Karpas-422 (cell line): ENCODE data around the gene FBXO33. TPM values are rescaled to one million over a fixed set of nuclear protein-coding genes. Genes with fewer than 3 reads are reported as not detected.
A peak's percentile ranks its signal among the peaks of the same experiment; 100 is the strongest.

Experiments
- DNase-seq: peaks from one replicate; pipeline ENCODE4 v3.0.0-alpha.2; 2015
- H2AFZ ChIP-seq: fragments of 200-600 bp; sonication (generic); 2 replicates; pipeline ENCODE4 v1.6.1; 2014; ENCODE audit warnings: antibody characterized with exemption, low read length, mixed read lengths
- H3K27ac ChIP-seq: fragments of 200-600 bp; sonication (generic); 2 replicates; pipeline ENCODE4 v1.5.1; 2014; ENCODE audit warnings: mild to moderate bottlenecking, low read length, moderate library complexity
- H3K27me3 ChIP-seq: fragments of 200-600 bp; sonication (generic); 2 replicates; pipeline ENCODE4 v1.6.1; 2014; ENCODE audit warnings: low read length, mixed read lengths
- H3K36me3 ChIP-seq: fragments of 200-600 bp; sonication (generic); 2 replicates; pipeline ENCODE4 v1.6.1; 2014; ENCODE audit warnings: low read length, mixed read lengths; ENCODE audit not compliant: insufficient read depth
- H3K4me1 ChIP-seq: fragments of 200-600 bp; sonication (generic); 2 replicates; pipeline ENCODE4 v1.6.1; 2014; ENCODE audit warnings: mild to moderate bottlenecking, low read length, mixed read lengths
- H3K4me2 ChIP-seq: fragments of 200-600 bp; sonication (generic); 2 replicates; pipeline ENCODE4 v1.6.1; 2014; ENCODE audit warnings: low read length, low read depth, mild to moderate bottlenecking; ENCODE audit not compliant: poor library complexity, severe bottlenecking
- H3K4me3 ChIP-seq: fragments of 200-600 bp; sonication (generic); 2 replicates; pipeline ENCODE4 v1.5.1; 2014; ENCODE audit warnings: mild to moderate bottlenecking, antibody characterized with exemption, low read length, mixed read lengths
- H3K79me2 ChIP-seq: fragments of 200-600 bp; sonication (generic); 2 replicates; pipeline ENCODE4 v1.6.1; 2014; ENCODE audit warnings: mild to moderate bottlenecking, low read length, mixed read lengths
- H3K9ac ChIP-seq: fragments of 200-600 bp; sonication (generic); 2 replicates; pipeline ENCODE4 v1.6.0; 2014; ENCODE audit warnings: low read length
- H3K9me2 ChIP-seq: fragments of 200-600 bp; sonication (generic), shearing (Covaris generic); replicated peaks from 2 replicates; pipeline ENCODE4 v1.6.0; 2014; ENCODE audit warnings: mild to moderate bottlenecking, low read length, moderate library complexity; ENCODE audit not compliant: insufficient read depth
- H3K9me3 ChIP-seq: fragments of 300-700, 200-600 bp; sonication (generic); 2 replicates; pipeline ENCODE4 v1.6.1; 2014; ENCODE audit warnings: low read length, mixed read lengths
- H4K20me1 ChIP-seq: fragments of 200-600 bp; sonication (generic); 2 replicates; pipeline ENCODE4 v1.6.1; 2014; ENCODE audit warnings: mild to moderate bottlenecking, antibody characterized with exemption, low read length, low read depth; ENCODE audit not compliant: insufficient read depth
- total RNA-seq: library from RNA; depleted of rRNA; stranded (reverse); fragments of >200 nt; shearing (Covaris generic); gene quantifications from 2 replicates; pipeline ENCODE4 v1.2.3, GENCODE V29; 2014; ENCODE audit warnings: low replicate concordance

The FBXO33 gene
- total RNA-seq, 1 experiment from 2014 or later = 35.3 TPM

GRCh38 chr14:39426605-39427004 is 5.6 kb downstream of the FBXO33 start:
- H4K20me1 ChIP-seq = no peaks in the 10 kb centered on the region; the same call in 1 of the 2 replicates
- no peaks in the 10 kb centered on the region for H3K9me2 ChIP-seq
- H3K36me3 ChIP-seq = no peaks in the 10 kb centered on the region
- peaks cover 58% of the 10 kb centered on the region for H3K4me1 ChIP-seq
- H3K9ac ChIP-seq = peak overlapping the region; percentile 30; the same call in 1 of the 2 replicates
- no peaks in the 10 kb centered on the region for H3K27me3 ChIP-seq
- no peaks in the 10 kb centered on the region for H3K9me3 ChIP-seq
- peak overlapping the region; percentile 47 for H3K4me2 ChIP-seq
- no peak overlapping the region; the same call in 1 of the 2 replicates for H3K4me3 ChIP-seq
- peak overlapping the region; percentile 13; the same call in 1 of the 2 replicates for H3K27ac ChIP-seq
- H2AFZ ChIP-seq = no peak overlapping the region
- DNase-seq = peak; percentile 83
- H3K79me2 ChIP-seq = peaks cover 100% of the 10 kb centered on the region

- H3K9ac ChIP-seq = 0 out of 2 replicates have a peak overlapping the region, but pooled peaks have one; percentile 30
- H2AFZ ChIP-seq = no peak overlapping the region
- H3K79me2 ChIP-seq = peaks cover 100% of the 10 kb centered on the region
- H3K9me2 ChIP-seq = no peaks in the 10 kb centered on the region
- no peaks in the 10 kb centered on the region for H3K9me3 ChIP-seq
- H3K27me3 ChIP-seq = no peaks in the 10 kb centered on the region
- H3K4me2 ChIP-seq = peak overlapping the region; percentile 47
- no peak overlapping the region for H3K27ac ChIP-seq
- DNase-seq = no peak
- peaks cover 58% of the 10 kb centered on the region for H3K4me1 ChIP-seq
- H3K4me3 ChIP-seq = no peak overlapping the region
- H3K36me3 ChIP-seq = no peaks in the 10 kb centered on the region
- no peaks in the 10 kb centered on the region; the same call in 1 of the 2 replicates for H4K20me1 ChIP-seq
Observed at GRCh38 chr14:39425947-39426346, 6.3 kb downstream of the FBXO33 start.

- H3K27me3 ChIP-seq = no peaks in the 10 kb centered on the region
- DNase-seq = no peak
- H3K27ac ChIP-seq = no peak overlapping the region
- H4K20me1 ChIP-seq = no peaks in the 10 kb centered on the region
- H3K79me2 ChIP-seq = peaks cover 100% of the 10 kb centered on the region
- H3K36me3 ChIP-seq = no peaks in the 10 kb centered on the region
- no peaks in the 10 kb centered on the region for H3K9me3 ChIP-seq
- no peak overlapping the region for H3K9ac ChIP-seq
- H2AFZ ChIP-seq = no peak overlapping the region
- H3K4me3 ChIP-seq = no peak overlapping the region
- H3K4me2 ChIP-seq = no peak overlapping the region
- peaks cover 39% of the 10 kb centered on the region for H3K4me1 ChIP-seq
- H3K9me2 ChIP-seq = no peaks in the 10 kb centered on the region
Observed at GRCh38 chr14:39423793-39424192, 8.4 kb downstream of the FBXO33 start.

- Histone ChIP-seq H3K27me3 (no peaks in the 10 kb centered on the region), H3K4me1 (peaks cover 32% of the 10 kb centered on the region), H3K79me2 (peaks cover 97% of the 10 kb centered on the region), H3K9ac (no peak overlapping the region), H3K36me3 (no peaks in the 10 kb centered on the region), H3K27ac (no peak overlapping the region), H2AFZ (no peak overlapping the region), H3K4me2 (no peak overlapping the region), H4K20me1 (no peaks in the 10 kb centered on the region), H3K9me3 (no peaks in the 10 kb centered on the region), H3K4me3 (no peak overlapping the region), H3K9me2 (no peaks in the 10 kb centered on the region)
- no peak for DNase-seq
Observed at GRCh38 chr14:39422243-39422642, 10.0 kb downstream of the FBXO33 start.

GRCh38 chr14:39419272-39419671 is 13.0 kb downstream of the FBXO33 start:
- peaks cover 95% of the 10 kb centered on the region for H3K79me2 ChIP-seq
- H3K9me3 ChIP-seq = peaks cover 11% of the 10 kb centered on the region
- H3K4me2 ChIP-seq = no peak overlapping the region
- peaks cover 6% of the 10 kb centered on the region for H3K4me1 ChIP-seq
- no peaks in the 10 kb centered on the region for H4K20me1 ChIP-seq
- DNase-seq = no peak
- H3K9me2 ChIP-seq = no peaks in the 10 kb centered on the region
- no peak overlapping the region for H3K4me3 ChIP-seq
- H2AFZ ChIP-seq = no peak overlapping the region
- peaks cover 4% of the 10 kb centered on the region; the same call in 1 of the 2 replicates for H3K36me3 ChIP-seq
- H3K27me3 ChIP-seq = no peaks in the 10 kb centered on the region
- H3K9ac ChIP-seq = no peak overlapping the region
- no peak overlapping the region for H3K27ac ChIP-seq

- H3K4me2 ChIP-seq = no peak overlapping the region
- H3K4me1 ChIP-seq = no peaks in the 10 kb centered on the region
- no peak overlapping the region for H3K27ac ChIP-seq
- no peaks in the 10 kb centered on the region for H3K9me2 ChIP-seq
- H2AFZ ChIP-seq = no peak overlapping the region
- H3K4me3 ChIP-seq = no peak overlapping the region
- no peaks in the 10 kb centered on the region for H4K20me1 ChIP-seq
- peaks cover 4% of the 10 kb centered on the region; the same call in 1 of the 2 replicates for H3K36me3 ChIP-seq
- no peak for DNase-seq
- no peak overlapping the region for H3K9ac ChIP-seq
- H3K9me3 ChIP-seq = peaks cover 19% of the 10 kb centered on the region
- H3K79me2 ChIP-seq = peaks cover 94% of the 10 kb centered on the region
- H3K27me3 ChIP-seq = no peaks in the 10 kb centered on the region
Observed at GRCh38 chr14:39417014-39417413, 15.2 kb downstream of the FBXO33 start.

- no peaks in the 10 kb centered on the region for H3K27me3 ChIP-seq
- H3K79me2 ChIP-seq = peaks cover 87% of the 10 kb centered on the region
Observed at GRCh38 chr14:39416072-39416471, 16.2 kb downstream of the FBXO33 start.

GRCh38 chr14:39406560-39406959 is 25.7 kb downstream of the FBXO33 start:
- Histone ChIP-seq H3K27ac (no peak overlapping the region), H3K4me1 (no peaks in the 10 kb centered on the region), H3K9me2 (no peaks in the 10 kb centered on the region), H4K20me1 (no peaks in the 10 kb centered on the region), H3K9me3 (no peaks in the 10 kb centered on the region), H3K27me3 (no peaks in the 10 kb centered on the region), H3K9ac (no peak overlapping the region), H2AFZ (no peak overlapping the region), H3K79me2 (peaks cover 73% of the 10 kb centered on the region), H3K4me2 (no peak overlapping the region), H3K4me3 (no peak overlapping the region), H3K36me3 (no peaks in the 10 kb centered on the region; the same call in 1 of the 2 replicates)
- no peak for DNase-seq

More at GRCh38 chr14:39416072-39416471, 16.2 kb downstream of the FBXO33 start:
- H3K27ac ChIP-seq = no peak overlapping the region
- peaks cover 4% of the 10 kb centered on the region; the same call in 1 of the 2 replicates for H3K36me3 ChIP-seq
- no peak overlapping the region for H3K4me2 ChIP-seq
- no peak for DNase-seq
- no peaks in the 10 kb centered on the region for H3K9me2 ChIP-seq
- H3K9ac ChIP-seq = no peak overlapping the region
- H4K20me1 ChIP-seq = no peaks in the 10 kb centered on the region
- H3K4me1 ChIP-seq = no peaks in the 10 kb centered on the region
- peaks cover 19% of the 10 kb centered on the region for H3K9me3 ChIP-seq
- H3K4me3 ChIP-seq = no peak overlapping the region
- no peak overlapping the region for H2AFZ ChIP-seq
